Cerebellar nuclear complex (tissue), 1 donor: ENCODE measurements around the gene ATP1B3.
A peak's percentile ranks its signal among the peaks of the same experiment; 100 is the strongest.
"Not testable (repeated sequence)": the region's sequence is repeated elsewhere in the genome, so short reads cannot be mapped to it uniquely, and the experiment has no call there.

Experiments
- DNase-seq, 2 experiments: peaks; one replicate each; lab custom pipeline; 2025; lab: John Stamatoyannopoulos, UW

ATP1B3 gene

GRCh38 chr3:141909408-141909807 is 33.0 kb downstream of the ATP1B3 start:
- no peak for DNase-seq

DNA sequence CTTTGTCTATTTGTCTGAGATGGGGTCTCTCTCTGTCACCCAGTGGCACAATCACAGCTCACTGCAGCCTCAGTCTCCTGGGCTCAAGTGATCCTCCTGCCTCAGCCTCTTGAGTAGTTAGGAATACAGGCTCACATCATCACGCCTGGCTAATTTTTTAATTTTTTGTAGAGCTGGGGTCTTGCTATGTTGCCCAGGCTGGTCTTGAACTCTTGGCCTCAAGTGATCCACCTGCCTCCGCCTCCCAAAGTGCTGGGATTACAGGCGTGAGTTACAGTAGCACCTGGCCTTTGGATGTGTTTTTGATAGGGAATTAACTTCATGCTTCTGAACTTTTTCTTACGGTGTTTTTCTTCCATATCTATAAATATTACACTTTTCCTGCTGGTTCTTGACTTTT is 33.5 kb downstream of the ATP1B3 start:
- not testable (repeated sequence) for DNase-seq

- DNase-seq = no peak
Observed at GRCh38 chr3:141913150-141913811, 36.8 kb downstream of the ATP1B3 start.

DNA sequence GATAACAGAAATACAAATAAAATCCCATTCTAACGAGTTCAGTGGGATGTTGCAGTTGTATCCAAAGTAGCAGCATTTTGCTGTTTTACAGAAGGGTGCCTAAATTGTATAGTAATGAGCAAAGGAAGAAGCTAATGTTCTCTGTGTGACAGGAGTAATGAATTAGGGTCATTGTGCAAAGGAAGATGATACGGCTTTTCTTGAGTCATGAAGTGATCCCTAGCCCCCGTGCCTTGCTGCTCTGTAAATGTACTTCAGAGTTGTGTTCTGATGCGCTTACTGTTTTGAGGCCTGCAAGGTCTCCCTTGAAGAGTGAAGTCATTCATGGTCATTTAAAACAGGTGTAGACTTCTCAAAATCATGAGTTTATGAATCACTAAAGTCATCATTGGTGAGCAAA is 37.9 kb downstream of the ATP1B3 start:
- no peak for DNase-seq

DNA sequence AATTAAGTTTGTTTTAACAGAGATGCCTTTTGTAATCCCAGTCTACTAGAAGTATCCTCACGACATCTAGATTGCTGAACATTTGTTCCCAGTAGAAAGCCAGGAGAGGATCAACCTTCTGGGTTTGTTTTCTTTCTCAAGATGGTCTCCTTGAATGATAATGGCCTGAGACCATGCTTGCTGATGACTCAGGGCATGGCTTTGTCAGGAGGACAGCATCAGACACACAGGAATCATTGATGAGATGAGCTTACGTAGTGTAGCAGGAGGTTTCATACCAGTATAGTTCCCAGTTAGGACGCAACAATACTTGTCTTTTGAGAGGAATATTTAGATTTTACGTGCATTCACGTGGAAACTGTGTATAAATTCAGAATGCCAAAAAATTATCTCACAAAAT is 38.6 kb downstream of the ATP1B3 start:
- DNase-seq = no peak

GRCh38 chr3:141915766-141916165 is 39.3 kb downstream of the ATP1B3 start:
- no peak for DNase-seq

DNA sequence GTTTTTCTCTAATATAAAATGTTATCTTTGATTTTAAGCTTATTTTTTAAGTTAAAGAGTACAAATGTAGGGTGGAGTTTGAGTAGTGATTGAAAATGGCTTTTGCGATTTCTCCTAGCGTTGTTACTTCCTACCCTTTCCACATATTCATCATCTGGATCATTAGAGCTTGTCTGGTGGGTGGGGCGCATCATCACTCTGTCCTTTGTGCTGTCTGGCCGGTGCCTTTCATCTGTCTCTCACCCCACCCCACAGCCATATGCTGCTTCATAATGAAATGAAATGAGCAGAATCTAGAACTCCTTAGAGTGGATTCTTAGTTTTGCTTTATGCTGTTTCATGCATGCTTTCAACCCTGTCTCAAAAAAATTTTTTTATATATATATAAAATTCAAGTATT is 44.3 kb downstream of the ATP1B3 start:
- no peak for DNase-seq

GRCh38 chr3:141921316-141921715 is 44.9 kb downstream of the ATP1B3 start:
- no peak for DNase-seq

DNA sequence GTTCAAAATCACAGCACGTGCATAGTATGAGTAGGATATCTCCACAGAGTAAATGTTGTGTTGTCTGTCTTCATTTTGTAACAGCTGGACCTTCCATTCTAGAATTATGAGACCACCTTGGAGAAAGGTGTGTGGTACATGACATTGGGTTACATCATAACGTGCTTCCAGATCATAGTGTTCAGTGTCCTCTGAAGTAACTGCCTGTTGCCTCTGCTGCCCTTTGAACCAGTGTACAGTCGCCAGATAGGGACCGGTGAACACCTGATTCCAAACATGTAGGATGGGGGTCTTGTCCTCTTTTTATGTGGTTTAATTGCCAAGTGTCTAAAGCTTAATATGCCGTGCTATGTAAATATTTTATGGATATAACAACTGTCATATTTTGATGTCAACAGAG is 49.2 kb downstream of the ATP1B3 start:
- DNase-seq = not testable (repeated sequence)

DNA sequence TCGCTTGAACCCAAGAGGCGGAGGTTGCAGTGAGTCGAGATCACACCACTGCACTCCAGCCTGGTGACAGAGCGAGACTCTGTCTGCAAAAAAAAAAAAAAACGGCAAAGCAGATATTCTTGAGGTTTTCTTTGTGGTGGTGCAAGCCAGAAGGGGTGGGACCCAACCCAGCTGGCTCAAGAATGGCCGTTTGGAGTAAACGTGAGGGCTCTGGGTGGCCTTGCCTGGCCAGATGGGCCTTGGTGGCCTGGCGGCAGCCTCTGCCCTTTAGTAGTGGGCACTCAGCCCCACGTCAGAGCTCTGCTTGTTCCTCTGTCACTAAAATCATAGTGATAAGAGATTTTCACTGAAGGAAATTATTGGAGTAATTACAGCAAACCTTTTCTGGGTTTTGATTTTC is 50.5 kb downstream of the ATP1B3 start:
- DNase-seq = no peak

GRCh38 chr3:141928631-141929270 is 52.3 kb downstream of the ATP1B3 start:
- no peak for DNase-seq

- no peak for DNase-seq
Observed at GRCh38 chr3:141929341-141929995, 53.0 kb downstream of the ATP1B3 start.

- no peak for DNase-seq
Observed at GRCh38 chr3:141930801-141931200, 54.4 kb downstream of the ATP1B3 start.

GRCh38 chr3:141933421-141934300 is 57.2 kb downstream of the ATP1B3 start:
- DNase-seq = no peak

DNA sequence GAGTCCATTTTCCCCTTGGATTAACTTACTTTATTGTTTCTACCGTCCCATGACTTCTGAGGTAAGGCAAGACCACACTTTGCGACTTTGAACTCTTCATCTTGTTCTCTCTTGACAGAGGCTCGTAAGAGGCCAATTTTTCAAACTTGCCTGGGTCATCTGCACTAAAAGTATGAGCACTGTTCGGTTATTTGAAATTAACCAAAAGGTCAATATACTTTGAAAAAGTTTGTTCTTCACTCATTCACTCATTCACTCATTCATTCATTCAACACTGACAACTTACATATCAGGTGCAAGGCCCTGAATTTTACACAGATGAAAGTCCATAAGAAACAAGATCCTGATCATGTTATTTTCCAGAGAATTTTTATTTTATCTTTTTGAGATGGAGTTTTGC is 57.9 kb downstream of the ATP1B3 start:
- DNase-seq = no peak

GRCh38 chr3:141938011-141938500 is 61.6 kb downstream of the ATP1B3 start:
- DNase-seq = no peak

DNA sequence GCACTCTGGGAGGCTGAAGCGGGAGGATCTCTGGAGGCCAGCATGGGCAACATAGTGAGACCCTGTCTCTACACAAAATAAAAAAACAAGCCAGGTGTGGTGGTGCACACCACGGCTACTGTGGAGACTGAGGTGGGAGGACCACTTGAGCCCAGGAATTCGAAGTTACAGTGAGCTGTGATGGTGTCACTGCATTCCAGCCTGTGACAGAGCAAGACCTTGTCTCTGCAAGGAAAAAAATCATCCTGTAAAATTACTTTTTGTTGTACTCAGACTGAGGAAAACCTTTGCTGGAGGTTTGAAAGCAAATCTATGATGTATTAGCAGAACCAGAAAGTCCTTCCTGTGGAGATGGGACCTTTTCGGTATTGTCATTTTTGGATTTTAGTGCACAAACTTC is 63.3 kb downstream of the ATP1B3 start:
- no peak for DNase-seq

- peak; percentile 81 to 90 for DNase-seq
Observed at GRCh38 chr3:141940194-141940776, 63.8 kb downstream of the ATP1B3 start.

DNA sequence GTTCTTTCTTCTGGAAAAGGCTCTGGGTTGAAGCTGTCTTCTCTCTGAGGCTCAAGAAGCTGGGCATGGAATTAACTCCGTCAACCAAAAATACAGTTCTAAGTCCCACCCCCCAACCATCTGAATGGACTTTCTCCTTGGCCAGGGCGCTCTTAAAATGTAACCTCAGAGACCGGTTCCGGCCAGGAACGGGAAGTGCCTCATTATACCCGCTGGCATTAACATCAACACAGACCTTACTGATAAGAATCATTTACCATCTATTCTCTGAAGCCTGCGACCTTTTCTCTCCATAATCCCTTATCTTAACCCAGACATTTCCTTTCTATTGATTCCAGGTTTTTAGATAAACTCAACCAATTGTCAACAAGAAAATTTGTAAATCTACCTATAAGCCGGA is 64.7 kb downstream of the ATP1B3 start:
- DNase-seq = no peak

DNA sequence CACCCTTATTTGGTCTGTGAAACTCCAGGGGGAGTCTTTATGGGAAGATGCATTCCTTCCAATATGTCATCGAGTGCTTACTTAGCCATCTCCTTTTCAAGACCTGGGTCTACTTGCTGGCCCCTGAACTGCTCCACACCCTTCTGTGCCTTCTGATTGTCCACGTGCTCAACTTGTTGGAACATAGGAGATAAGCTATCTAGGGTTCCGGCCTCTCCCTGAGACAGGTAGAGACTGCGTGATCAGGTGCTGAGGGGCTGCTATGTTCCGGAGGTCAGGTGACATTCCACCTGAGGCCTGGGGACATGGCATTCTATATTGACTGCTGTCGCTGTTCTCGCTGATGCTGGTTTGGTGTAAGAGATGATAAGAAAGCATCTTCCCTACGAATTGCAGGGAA is 65.6 kb downstream of the ATP1B3 start:
- DNase-seq = no peak

DNA sequence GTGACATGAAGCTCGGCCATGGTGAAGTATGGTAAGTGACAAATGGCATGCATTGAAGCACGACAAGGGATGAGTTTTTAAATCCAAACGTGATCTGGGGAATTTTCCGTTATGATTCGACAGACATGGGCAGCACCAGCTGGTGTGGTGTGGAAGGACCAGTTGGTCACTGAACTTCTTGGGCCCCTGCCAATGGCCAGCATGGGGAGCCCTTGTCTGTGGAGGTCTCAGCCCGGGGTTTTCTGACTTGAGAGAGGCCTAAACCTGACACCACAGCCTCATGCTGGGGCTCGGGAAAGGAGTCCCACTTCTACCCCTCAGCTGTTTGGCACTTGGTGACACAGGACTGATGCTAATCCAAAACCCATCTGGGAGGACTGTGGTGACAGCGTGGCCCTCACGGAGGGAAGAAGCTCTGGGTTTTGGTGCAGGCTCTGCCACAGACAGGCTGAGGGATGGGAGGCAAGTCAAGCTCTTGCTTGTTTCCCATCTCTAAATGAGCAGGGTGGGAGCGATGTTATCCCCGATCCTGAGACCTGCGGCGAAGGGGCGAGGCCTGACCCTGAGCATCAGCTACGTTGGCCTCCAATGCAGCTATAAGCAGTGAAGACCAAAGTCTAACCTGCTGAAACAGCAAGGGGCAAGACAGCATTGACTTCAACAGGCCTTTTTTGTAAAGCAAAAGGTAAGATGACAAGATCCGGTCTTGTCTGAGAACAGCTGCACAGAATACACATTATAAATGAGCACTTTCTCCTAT is 69.5 kb downstream of the ATP1B3 start:
- DNase-seq = peak; percentile 47 to 72
